Endothelial cell of hepatic sinusoid (primary cell): ENCODE results near the gene APOH.
"Not testable (repeated sequence)": the region's sequence is repeated elsewhere in the genome, so short reads cannot be mapped to it uniquely, and the experiment has no call there.

Experiments
- in situ Hi-C: cut with HindIII; loops from 2 replicates; pipeline ENCODE4 v1.10.0; 2017; ENCODE audit warnings: low sequenced_read_pairs

Gene APOH

GRCh38 chr17:66228887-66229782 is at the start of gene APOH:
Gene APOH, minus strand, starts transcription at chr17:66229415. Its CDS starts 36 bp downstream, at chr17:66229379.
- in situ Hi-C loops = loop anchor here (25.0 kb wide), 1 partner anchor 433 kb away; no protein-coding TSS in a partner anchor

- in situ Hi-C loops = no loop called here
Measured at GRCh38 chr17:66277191-66277590, 48.0 kb upstream of the APOH start.

- in situ Hi-C loops = no loop called here
Measured at GRCh38 chr17:66276328-66276937, 47.2 kb upstream of the APOH start.

GRCh38 chr17:66275651-66276050 is 46.4 kb upstream of the APOH start:
- in situ Hi-C loops = no loop called here

- in situ Hi-C loops = no loop called here
Measured at GRCh38 chr17:66273586-66273848, 44.3 kb upstream of the APOH start.

- in situ Hi-C loops = no loop called here
Measured at GRCh38 chr17:66272811-66273585, 43.8 kb upstream of the APOH start.

- in situ Hi-C loops = no loop called here
Measured at GRCh38 chr17:66271512-66271911, 42.3 kb upstream of the APOH start.

GRCh38 chr17:66270106-66270505 is 40.9 kb upstream of the APOH start:
- in situ Hi-C loops = no loop called here

- in situ Hi-C loops = no loop called here
Measured at GRCh38 chr17:66268247-66268927, 39.2 kb upstream of the APOH start.

- in situ Hi-C loops = no loop called here
Measured at GRCh38 chr17:66264696-66265095, 35.5 kb upstream of the APOH start.

- in situ Hi-C loops = no loop called here
Measured at GRCh38 chr17:66262767-66263166, 33.6 kb upstream of the APOH start.

GRCh38 chr17:66260688-66261087 is 31.5 kb upstream of the APOH start:
- in situ Hi-C loops = no loop called here

GRCh38 chr17:66260275-66260674 is 31.1 kb upstream of the APOH start:
- in situ Hi-C loops = no loop called here

- in situ Hi-C loops = no loop called here
Measured at GRCh38 chr17:66255527-66255971, 26.3 kb upstream of the APOH start.

GRCh38 chr17:66255112-66255511 is 25.9 kb upstream of the APOH start:
- in situ Hi-C loops = no loop called here

- in situ Hi-C loops = not testable (repeated sequence)
Measured at GRCh38 chr17:66253458-66253857, 24.2 kb upstream of the APOH start.

- in situ Hi-C loops = no loop called here
Measured at GRCh38 chr17:66250686-66251085, 21.5 kb upstream of the APOH start.

- in situ Hi-C loops = loop anchor here (25.0 kb wide), 1 partner anchor 414 kb away; no protein-coding TSS in a partner anchor
Measured at GRCh38 chr17:66248285-66248684, 19.1 kb upstream of the APOH start.

GRCh38 chr17:66241839-66242238 is 12.6 kb upstream of the APOH start:
- in situ Hi-C loops = loop anchor here (5.0 to 25.0 kb wide), 2 partner anchors 75 to 420 kb away; no protein-coding TSS in a partner anchor

GRCh38 chr17:66240630-66241029 is 11.4 kb upstream of the APOH start:
- in situ Hi-C loops = loop anchor here (5.0 to 25.0 kb wide), 2 partner anchors 77 to 422 kb away; no protein-coding TSS in a partner anchor

- in situ Hi-C loops = loop anchor here (5.0 to 25.0 kb wide), 2 partner anchors 77 to 422 kb away; no protein-coding TSS in a partner anchor
Measured at GRCh38 chr17:66240013-66240412, 10.8 kb upstream of the APOH start.
